ENCODE results near the gene SOCS6. TPM values are rescaled to one million over a fixed set of nuclear protein-coding genes. Genes with fewer than 3 reads are reported as not detected.

Gene SOCS6
- total RNA-seq, 2 donors from 2014 or later = 1.4 to 1.7 TPM

Other genes with a start within 250 kb of the SOCS6 start
- 10 to 100 TPM; 35.2 to 48.6 TPM for gene RTTN, start 83.4 kb upstream of the SOCS6 start, total RNA-seq